ENCODE results near the gene RAMAC.
"Not testable (repeated sequence)": the region's sequence is repeated elsewhere in the genome, so short reads cannot be mapped to it uniquely, and the experiment has no call there.

The RAMAC gene

GRCh38 chr15:82985688-82986441 lies at the start of gene RAMAC:
Gene RAMAC (plus strand): TSS chr15:82986210. CDS start chr15:82989019, 2,809 bp downstream.
- H3K4me2 ChIP-seq (ENCODE audit: insufficient read depth, low read length) = peak within 1 kb of the TSS; percentile 94
- peak; percentile 90 for DNase-seq
- peaks cover 28% of the 10 kb centered on the region for H3K79me2 ChIP-seq (ENCODE audit: insufficient read depth, low read length)
- peak within 1 kb of the TSS; percentile 68 for H3K9ac ChIP-seq (ENCODE audit: low read depth, low read length)
- peak within 1 kb of the TSS; percentile 95 for H2AFZ ChIP-seq (ENCODE audit: low read depth, low read length)
- peaks cover 32% of the 10 kb centered on the region for H3K4me1 ChIP-seq (ENCODE audit: insufficient read depth, low read length)
- H3K9me3 ChIP-seq (ENCODE audit: insufficient read depth, low read length, severe bottlenecking) = no peaks in the 10 kb centered on the region
- peaks cover 13% of the 10 kb centered on the region for H3K36me3 ChIP-seq (ENCODE audit: insufficient read depth, low read length)
- H3K4me3 ChIP-seq (ENCODE audit: low read depth in 1 of 2, low read length in 2 of 2) = peak within 1 kb of the TSS; percentile 77 to 85
- ATAC-seq (ENCODE audit: insufficient read depth, low read depth) = peak; percentile 95
- TF ChIP-seq CTCF (IDR thresholded peaks at IDR 0.05; ENCODE audit: borderline replicate concordance, extremely low read depth, low read length, poor library complexity, severe bottlenecking) = no peak
- TF ChIP-seq EZH2 (IDR thresholded peaks at IDR 0.05; ENCODE audit: borderline replicate concordance, low read depth, low read length, severe bottlenecking) = no peak
- peak within 1 kb of the TSS; percentile 88 for H3K27ac ChIP-seq (ENCODE audit: low read length)
- H3K27me3 ChIP-seq (ENCODE audit: insufficient read depth, low read length, poor library complexity) = no peaks in the 10 kb centered on the region
- no peaks in the 10 kb centered on the region; the same call in 1 of the 2 replicates for H4K20me1 ChIP-seq (ENCODE audit: insufficient read depth, low read length)

GRCh38 chr15:82936966-82937711 lies 48.9 kb upstream of the RAMAC start:
- Histone ChIP-seq H3K4me3 (ENCODE audit: low read depth in 1 of 2, low read length in 2 of 2) (no peak overlapping the region), H4K20me1 (ENCODE audit: insufficient read depth, low read length) (no peaks in the 10 kb centered on the region), H3K27ac (ENCODE audit: low read length) (no peak overlapping the region), H3K79me2 (ENCODE audit: insufficient read depth, low read length) (no peaks in the 10 kb centered on the region), H3K9me3 (ENCODE audit: insufficient read depth, low read length, severe bottlenecking) (no peaks in the 10 kb centered on the region), H2AFZ (ENCODE audit: low read depth, low read length) (no peak overlapping the region), H3K4me2 (ENCODE audit: insufficient read depth, low read length) (no peak overlapping the region), H3K36me3 (ENCODE audit: insufficient read depth, low read length) (no peaks in the 10 kb centered on the region), H3K4me1 (ENCODE audit: insufficient read depth, low read length) (no peaks in the 10 kb centered on the region), H3K9ac (ENCODE audit: low read depth, low read length) (no peak overlapping the region), H3K27me3 (ENCODE audit: insufficient read depth, low read length, poor library complexity) (no peaks in the 10 kb centered on the region)
- no peak for ATAC-seq (ENCODE audit: insufficient read depth, low read depth)
- no peak for DNase-seq
- TF ChIP-seq EZH2 (IDR thresholded peaks at IDR 0.05; ENCODE audit: borderline replicate concordance, low read depth, low read length, severe bottlenecking) (no peak), CTCF (IDR thresholded peaks at IDR 0.05; ENCODE audit: borderline replicate concordance, extremely low read depth, low read length, poor library complexity, severe bottlenecking) (no peak)

GRCh38 chr15:82937712-82938058 lies 48.3 kb upstream of the RAMAC start:
- no peak for ATAC-seq (ENCODE audit: insufficient read depth, low read depth)
- H3K79me2 ChIP-seq (ENCODE audit: insufficient read depth, low read length) = no peaks in the 10 kb centered on the region
- H3K36me3 ChIP-seq (ENCODE audit: insufficient read depth, low read length) = no peaks in the 10 kb centered on the region
- H3K9ac ChIP-seq (ENCODE audit: low read depth, low read length) = no peak overlapping the region
- no peak overlapping the region for H3K4me2 ChIP-seq (ENCODE audit: insufficient read depth, low read length)
- no peaks in the 10 kb centered on the region for H3K9me3 ChIP-seq (ENCODE audit: insufficient read depth, low read length, severe bottlenecking)
- H3K4me3 ChIP-seq (ENCODE audit: low read depth in 1 of 2, low read length in 2 of 2) = no peak overlapping the region
- DNase-seq = no peak
- H4K20me1 ChIP-seq (ENCODE audit: insufficient read depth, low read length) = no peaks in the 10 kb centered on the region
- H2AFZ ChIP-seq (ENCODE audit: low read depth, low read length) = no peak overlapping the region
- H3K4me1 ChIP-seq (ENCODE audit: insufficient read depth, low read length) = no peaks in the 10 kb centered on the region
- no peak for TF ChIP-seq EZH2 (IDR thresholded peaks at IDR 0.05; ENCODE audit: borderline replicate concordance, low read depth, low read length, severe bottlenecking)
- no peak for TF ChIP-seq CTCF (IDR thresholded peaks at IDR 0.05; ENCODE audit: borderline replicate concordance, extremely low read depth, low read length, poor library complexity, severe bottlenecking)
- H3K27ac ChIP-seq (ENCODE audit: low read length) = no peak overlapping the region
- no peaks in the 10 kb centered on the region for H3K27me3 ChIP-seq (ENCODE audit: insufficient read depth, low read length, poor library complexity)

GRCh38 chr15:82939678-82940077 lies 46.3 kb upstream of the RAMAC start:
- not testable (repeated sequence) for H3K79me2 ChIP-seq (ENCODE audit: insufficient read depth, low read length); H3K4me1 ChIP-seq (ENCODE audit: insufficient read depth, low read length); H3K36me3 ChIP-seq (ENCODE audit: insufficient read depth, low read length); H3K9me3 ChIP-seq (ENCODE audit: insufficient read depth, low read length, severe bottlenecking); H2AFZ ChIP-seq (ENCODE audit: low read depth, low read length); H4K20me1 ChIP-seq (ENCODE audit: insufficient read depth, low read length); H3K4me2 ChIP-seq (ENCODE audit: insufficient read depth, low read length); H3K27ac ChIP-seq (ENCODE audit: low read length); DNase-seq; H3K27me3 ChIP-seq (ENCODE audit: insufficient read depth, low read length, poor library complexity); H3K9ac ChIP-seq (ENCODE audit: low read depth, low read length); ATAC-seq (ENCODE audit: insufficient read depth, low read depth); H3K4me3 ChIP-seq (ENCODE audit: low read depth in 1 of 2, low read length in 2 of 2)

All from DND-41 (cell line).